ENCODE measurements around the gene MAP1B.

DNA sequence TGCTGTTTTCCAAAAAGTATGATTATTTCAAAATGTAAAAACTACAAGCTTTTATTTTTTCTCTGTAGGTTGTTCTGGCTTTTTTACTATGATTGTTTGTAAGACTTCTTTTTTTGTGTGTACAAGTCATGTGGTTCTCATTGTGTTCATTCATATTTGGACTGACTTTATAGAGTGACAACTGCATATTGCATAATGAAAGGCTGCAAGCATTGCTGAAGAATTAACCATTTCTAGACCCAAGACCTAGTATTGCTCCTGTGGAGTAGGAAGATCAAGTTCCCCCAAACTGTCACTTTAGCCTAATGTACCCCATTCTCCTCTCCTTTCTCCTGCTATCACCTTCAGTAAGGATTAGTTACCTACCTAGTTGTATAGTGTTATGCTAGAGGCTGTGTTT lies 10.0 kb downstream of the MAP1B start:
- no peak for TF ChIP-seq CTCF (IDR thresholded peaks at IDR 0.05)
- no peak for TF ChIP-seq POLR2AphosphoS5 (IDR thresholded peaks at IDR 0.05)
- TF ChIP-seq POLR2A (IDR thresholded peaks at IDR 0.05) = no peak

Data from transverse colon (tissue), 4 donors.